Caco-2 (cell line): ENCODE measurements around the gene ZNF845. TPM values are rescaled to one million over a fixed set of nuclear protein-coding genes. Genes with fewer than 3 reads are reported as not detected.
"Not testable (repeated sequence)": the region's sequence is repeated elsewhere in the genome, so short reads cannot be mapped to it uniquely, and the experiment has no call there.

Experiments used
- BruUV-seq: library from RNA; stranded (reverse); fragments of 400-500 nt; replicated peaks from 2 replicates; lab custom pipeline; 2021; lab: Mats Ljungman, UMichigan
- CTCF ChIA-PET: fragments of 300-600 bp; sonication (Branson Sonifier 250); formaldehyde crosslinking; loops from one replicate; lab custom pipeline; 2022; ENCODE audit warnings: antibody characterized with exemption; lab: Charles Lee
- POLR2A ChIA-PET: fragments of 300-600 bp; sonication (Branson Sonifier 250); formaldehyde crosslinking; loops from one replicate; lab custom pipeline; 2022; ENCODE audit warnings: antibody characterized with exemption; lab: Charles Lee
- DNase-seq, 2 experiments: peaks; one replicate each; pipeline versions ENCODE4 v3.0.0 to v3.0.0-alpha.2; 2020 to 2022
- H3K27me3 ChIP-seq: replicated peaks from 2 replicates; pipeline ENCODE4 v1.6.0; 2011; ENCODE audit warnings: low read length; ENCODE audit not compliant: control insufficient read depth, insufficient read depth
- H3K36me3 ChIP-seq: 2 replicates; pipeline ENCODE4 v1.5.1; 2011; ENCODE audit warnings: low read length; ENCODE audit not compliant: control insufficient read depth, insufficient read depth
- H3K4me1 ChIP-seq: fragments of 250-450 bp; sonication (Bioruptor Pico); 2 replicates; pipeline ENCODE4 v1.5.1; 2020; ENCODE audit warnings: mild to moderate bottlenecking
- H3K4me3 ChIP-seq: 2 replicates; pipeline ENCODE4 v1.5.1; 2011; ENCODE audit warnings: low read depth, mild to moderate bottlenecking, control low read depth, low read length
- H3K9me3 ChIP-seq: fragments of 250-450 bp; sonication (Bioruptor Pico); 2 replicates; pipeline ENCODE4 v1.5.1; 2020; ENCODE audit warnings: mild to moderate bottlenecking, moderate library complexity
- H3K27ac Mint-ChIP-seq: one replicate; pipeline ENCODE4 v1.8.0; 2022; ENCODE audit warnings: mixed read lengths; ENCODE audit not compliant: unreplicated experiment
- H3K27me3 Mint-ChIP-seq: one replicate; pipeline ENCODE4 v1.8.0; 2022; ENCODE audit warnings: mixed read lengths; ENCODE audit not compliant: insufficient read depth, unreplicated experiment
- H3K36me3 Mint-ChIP-seq: one replicate; pipeline ENCODE4 v1.8.0; 2022; ENCODE audit warnings: mild to moderate bottlenecking, mixed read lengths; ENCODE audit not compliant: insufficient read depth, unreplicated experiment
- H3K4me1 Mint-ChIP-seq: one replicate; pipeline ENCODE4 v1.8.0; 2022; ENCODE audit warnings: low read depth, mixed read lengths; ENCODE audit not compliant: unreplicated experiment
- H3K4me3 Mint-ChIP-seq: one replicate; pipeline ENCODE4 v1.8.0; 2022; ENCODE audit warnings: mild to moderate bottlenecking, moderate library complexity, mixed read lengths; ENCODE audit not compliant: unreplicated experiment
- H3K9me3 Mint-ChIP-seq: one replicate; pipeline ENCODE4 v1.8.0; 2022; ENCODE audit warnings: mixed read lengths; ENCODE audit not compliant: unreplicated experiment
- intact Hi-C: fragments of 100-400 bp; cut with micrococcal nuclease; formaldehyde crosslinking; loops from one replicate; pipeline ENCODE4 v1.10.0; 2022; ENCODE audit not compliant: unreplicated experiment
- total RNA-seq: library from RNA; stranded (reverse); gene quantifications from 2 replicates; pipeline ENCODE4 v1.2.3, GENCODE V29; 2022
- TF ChIP-seq, protein P1 (sequence below), 2 experiments: fragments of 200-600 bp in 1 of 2; IDR thresholded peaks; 1 replicate in 1 of 2; 2 replicates in 1 of 2; pipeline versions ENCODE4 v1.5.1 to v1.8.0; 2011 to 2022; ENCODE audit warnings: antibody characterized with exemption in 1 of 2, control low read depth in 1 of 2, inconsistent platforms in 1 of 2, low read depth in 1 of 2, low read length in 1 of 2, mild to moderate bottlenecking in 1 of 2, moderate library complexity in 1 of 2; ENCODE audit not compliant: insufficient read depth in 1 of 2, severe bottlenecking in 1 of 2, unreplicated experiment in 1 of 2

ZNF845 gene
- total RNA-seq, 1 experiment from 2014 or later = 8.9 TPM

GRCh38 chr19:53328967-53329366 is 4.6 kb upstream of the ZNF845 start:
- Mint-ChIP-seq H3K4me1 (peaks cover 1% of the 10 kb centered on the region), H3K27me3 (no peaks in the 10 kb centered on the region), H3K9me3 (peaks cover 57% of the 10 kb centered on the region), H3K36me3 (peaks cover 9% of the 10 kb centered on the region), H3K4me3 (no peak overlapping the region), H3K27ac (no peak overlapping the region)
- Histone ChIP-seq H3K27me3 (no peaks in the 10 kb centered on the region), H3K36me3 (no peaks in the 10 kb centered on the region), H3K4me3 (no peak overlapping the region), H3K9me3 (peaks cover 22% of the 10 kb centered on the region), H3K4me1 (0 out of 2 replicates have a peak, but pooled peaks cover 3% of the 10 kb centered on the region)
- ChIA-PET POLR2A (no interaction called here), CTCF (no interaction called here)
- no TSS peak for BruUV-seq
- intact Hi-C loops = no loop called here
- TF ChIP-seq, protein P1, sequence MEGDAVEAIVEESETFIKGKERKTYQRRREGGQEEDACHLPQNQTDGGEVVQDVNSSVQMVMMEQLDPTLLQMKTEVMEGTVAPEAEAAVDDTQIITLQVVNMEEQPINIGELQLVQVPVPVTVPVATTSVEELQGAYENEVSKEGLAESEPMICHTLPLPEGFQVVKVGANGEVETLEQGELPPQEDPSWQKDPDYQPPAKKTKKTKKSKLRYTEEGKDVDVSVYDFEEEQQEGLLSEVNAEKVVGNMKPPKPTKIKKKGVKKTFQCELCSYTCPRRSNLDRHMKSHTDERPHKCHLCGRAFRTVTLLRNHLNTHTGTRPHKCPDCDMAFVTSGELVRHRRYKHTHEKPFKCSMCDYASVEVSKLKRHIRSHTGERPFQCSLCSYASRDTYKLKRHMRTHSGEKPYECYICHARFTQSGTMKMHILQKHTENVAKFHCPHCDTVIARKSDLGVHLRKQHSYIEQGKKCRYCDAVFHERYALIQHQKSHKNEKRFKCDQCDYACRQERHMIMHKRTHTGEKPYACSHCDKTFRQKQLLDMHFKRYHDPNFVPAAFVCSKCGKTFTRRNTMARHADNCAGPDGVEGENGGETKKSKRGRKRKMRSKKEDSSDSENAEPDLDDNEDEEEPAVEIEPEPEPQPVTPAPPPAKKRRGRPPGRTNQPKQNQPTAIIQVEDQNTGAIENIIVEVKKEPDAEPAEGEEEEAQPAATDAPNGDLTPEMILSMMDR (IDR thresholded peaks at IDR 0.05; ENCODE audit: insufficient read depth in 1 of 2, low read depth in 1 of 2, low read length in 1 of 2, severe bottlenecking in 1 of 2, unreplicated experiment in 1 of 2) = no peak
- no peak for DNase-seq

GRCh38 chr19:53332484-53332883 is 1.1 kb upstream of the ZNF845 start:
- Histone ChIP-seq H3K36me3 (no peaks in the 10 kb centered on the region; the same call in 1 of the 2 replicates), H3K27me3 (no peaks in the 10 kb centered on the region), H3K4me1 (0 out of 2 replicates have a peak, but pooled peaks cover 3% of the 10 kb centered on the region), H3K9me3 (peaks cover 10% of the 10 kb centered on the region), H3K4me3 (peak overlapping the region; percentile 51)
- H3K27me3 Mint-ChIP-seq = no peaks in the 10 kb centered on the region
- CTCF ChIA-PET = no interaction called here
- peaks cover 41% of the 10 kb centered on the region for H3K9me3 Mint-ChIP-seq
- H3K4me1 Mint-ChIP-seq = peaks cover 8% of the 10 kb centered on the region
- peaks cover 15% of the 10 kb centered on the region for H3K36me3 Mint-ChIP-seq
- POLR2A ChIA-PET = no interaction called here
- TF ChIP-seq, protein P1 (IDR thresholded peaks at IDR 0.05; ENCODE audit: insufficient read depth in 1 of 2, low read depth in 1 of 2, low read length in 1 of 2, severe bottlenecking in 1 of 2, unreplicated experiment in 1 of 2) = no peak
- H3K27ac Mint-ChIP-seq = peak overlapping the region; percentile 60
- no TSS peak for BruUV-seq
- intact Hi-C loops = loop anchor here (2.0 kb wide), 2 partner anchors 62 to 98 kb away; partner anchors contain the start of genes ZNF761 and ZNF765
- H3K4me3 Mint-ChIP-seq = peak overlapping the region; percentile 82
- no peak for DNase-seq

GRCh38 chr19:53333066-53333462 is 485 bp upstream of the ZNF845 start:
- intact Hi-C loops = loop anchor here (2.0 kb wide), 2 partner anchors 62 to 98 kb away; partner anchors contain the start of genes ZNF761 and ZNF765
- BruUV-seq = TSS peak; percentile 32
- H3K4me1 Mint-ChIP-seq = peaks cover 8% of the 10 kb centered on the region

GRCh38 chr19:53344403-53344802 is 10.9 kb downstream of the ZNF845 start:
- H3K4me3 ChIP-seq, H3K4me3 Mint-ChIP-seq, CTCF ChIA-PET, H3K4me1 ChIP-seq, BruUV-seq, H3K36me3 ChIP-seq, H3K4me1 Mint-ChIP-seq, DNase-seq, POLR2A ChIA-PET, H3K27ac Mint-ChIP-seq, H3K9me3 ChIP-seq, H3K27me3 ChIP-seq, H3K27me3 Mint-ChIP-seq, intact Hi-C loops: not testable (repeated sequence)
- Mint-ChIP-seq H3K9me3 (peaks cover 15% of the 10 kb centered on the region), H3K36me3 (peaks cover 81% of the 10 kb centered on the region)

More at GRCh38 chr19:53333066-53333462, 485 bp upstream of the ZNF845 start:
- Mint-ChIP-seq H3K27ac (peak overlapping the region; percentile 60), H3K9me3 (peaks cover 36% of the 10 kb centered on the region), H3K4me3 (peak overlapping the region; percentile 82), H3K36me3 (peaks cover 21% of the 10 kb centered on the region), H3K27me3 (no peaks in the 10 kb centered on the region)
- POLR2A ChIA-PET = interaction anchor here (0.6 to 1.0 kb wide), 2 partner anchors 34 to 1630 kb away, joined by 3 read pairs; no protein-coding TSS in a partner anchor
- Histone ChIP-seq H3K36me3 (no peaks in the 10 kb centered on the region; the same call in 1 of the 2 replicates), H3K9me3 (peaks cover 10% of the 10 kb centered on the region), H3K27me3 (no peaks in the 10 kb centered on the region), H3K4me3 (peak overlapping the region; percentile 51), H3K4me1 (0 out of 2 replicates have a peak, but pooled peaks cover 3% of the 10 kb centered on the region)
- CTCF ChIA-PET = interaction anchor here (0.6 kb wide), 1 partner anchor 482 kb away, joined by 4 read pairs; no protein-coding TSS in a partner anchor
- DNase-seq = peak; percentile 56 to 77
- TF ChIP-seq, protein P1 (IDR thresholded peaks at IDR 0.05; ENCODE audit: insufficient read depth in 1 of 2, low read depth in 1 of 2, low read length in 1 of 2, severe bottlenecking in 1 of 2, unreplicated experiment in 1 of 2) = no peak
